CD14-positive monocyte (primary cell): ENCODE measurements around the gene OR56A3. TPM values are rescaled to one million over a fixed set of nuclear protein-coding genes. Genes with fewer than 3 reads are reported as not detected.

Source experiments
- DNase-seq, 3 donors: peaks; one replicate each; pipeline ENCODE4 v3.0.0-alpha.2; 2011 to 2022
- H2AFZ ChIP-seq: 2 replicates; pipeline ENCODE4 v1.6.0; 2012; ENCODE audit warnings: mild to moderate bottlenecking, low read depth, low read length, inconsistent platforms; ENCODE audit not compliant: insufficient read depth, poor library complexity, severe bottlenecking
- H3K27ac ChIP-seq, 2 donors: 1 replicate in 1 of 2; 2 replicates in 1 of 2; pipeline ENCODE4 v1.5.1; 2012 to 2013; ENCODE audit warnings: low read length in 2 of 2, control low read depth in 1 of 2, inconsistent platforms in 1 of 2, low read depth in 1 of 2, mild to moderate bottlenecking in 1 of 2
- H3K27me3 ChIP-seq, 2 donors: one replicate each; pipeline versions ENCODE4 v1.6.0 to v1.6.1; 2011 to 2013; ENCODE audit warnings: low read length in 2 of 2; ENCODE audit not compliant: control insufficient read depth in 2 of 2, insufficient read depth in 2 of 2
- H3K36me3 ChIP-seq, 2 donors: replicated peaks in 1 of 2; 1 replicate in 1 of 2; 2 replicates in 1 of 2; pipeline versions ENCODE4 v1.5.1 to v1.6.1; 2012 to 2013; ENCODE audit warnings: low read length in 2 of 2, control low read depth in 1 of 2, inconsistent platforms in 1 of 2, mild to moderate bottlenecking in 1 of 2; ENCODE audit not compliant: insufficient read depth in 2 of 2, control insufficient read depth in 1 of 2
- H3K4me1 ChIP-seq, 2 donors: 1 replicate in 1 of 2; 2 replicates in 1 of 2; pipeline versions ENCODE4 v1.5.1 to v1.6.1; 2012 to 2013; ENCODE audit warnings: low read length in 2 of 2, control low read depth in 1 of 2, inconsistent platforms in 1 of 2, mild to moderate bottlenecking in 1 of 2, moderate library complexity in 1 of 2; ENCODE audit not compliant: insufficient read depth in 2 of 2, control insufficient read depth in 1 of 2
- H3K4me2 ChIP-seq: replicated peaks from 2 replicates; pipeline ENCODE3; 2012; ENCODE audit warnings: low read length, moderate library complexity, mild to moderate bottlenecking; ENCODE audit not compliant: poor library complexity, severe bottlenecking; ENCODE audit errors: extremely low read depth
- H3K4me3 ChIP-seq, 3 experiments: fragments of 200-600 bp in 1 of 3; sonication (generic) in 1 of 3; replicated peaks in 1 of 3; 1 replicate in 2 of 3; 2 replicates in 1 of 3; pipeline ENCODE4 v1.5.1; 2011 to 2013; ENCODE audit warnings: low read length in 3 of 3, mild to moderate bottlenecking in 3 of 3, control low read depth in 2 of 3, low read depth in 2 of 3, inconsistent platforms in 1 of 3, moderate library complexity in 1 of 3
- H3K79me2 ChIP-seq: 2 replicates; pipeline ENCODE4 v1.6.0; 2012; ENCODE audit warnings: mild to moderate bottlenecking, control low read depth, inconsistent platforms, low read length, moderate library complexity; ENCODE audit not compliant: insufficient read depth
- H3K9ac ChIP-seq: 2 replicates; pipeline ENCODE4 v1.6.0; 2017; ENCODE audit warnings: low read length, mild to moderate bottlenecking; ENCODE audit not compliant: insufficient read depth, poor library complexity, severe bottlenecking
- H3K9me3 ChIP-seq, 2 donors: replicated peaks in 1 of 2; 1 replicate in 1 of 2; 2 replicates in 1 of 2; pipeline versions ENCODE4 v1.5.1 to v1.6.1; 2012 to 2013; ENCODE audit warnings: low read length in 2 of 2, control low read depth in 1 of 2; ENCODE audit not compliant: control insufficient read depth in 1 of 2, insufficient read depth in 1 of 2
- H4K20me1 ChIP-seq: 2 replicates; pipeline ENCODE4 v1.6.0; 2012; ENCODE audit warnings: mild to moderate bottlenecking, low read length, control low read depth, moderate library complexity; ENCODE audit not compliant: insufficient read depth
- H3K27ac Mint-ChIP-seq, 7 donors: one replicate each; pipeline ENCODE4 v1.8.0; 2020; ENCODE audit warnings: mild to moderate bottlenecking in 7 of 7, mixed read lengths in 7 of 7, moderate library complexity in 6 of 7, inconsistent platforms in 2 of 7
- H3K27me3 Mint-ChIP-seq, 3 donors: one replicate each; pipeline ENCODE4 v1.8.0; 2021 to 2022; ENCODE audit warnings: low read depth in 3 of 3, mild to moderate bottlenecking in 3 of 3, mixed read lengths in 3 of 3, moderate library complexity in 3 of 3, inconsistent platforms in 1 of 3
- H3K36me3 Mint-ChIP-seq, 2 donors: one replicate each; pipeline ENCODE4 v1.8.0; 2020; ENCODE audit warnings: mixed read lengths in 2 of 2, inconsistent platforms in 1 of 2, mild to moderate bottlenecking in 1 of 2
- H3K4me1 Mint-ChIP-seq: one replicate; pipeline ENCODE4 v1.8.0; 2020; ENCODE audit warnings: mild to moderate bottlenecking, mixed read lengths
- H3K4me3 Mint-ChIP-seq, 2 donors: one replicate each; pipeline ENCODE4 v1.8.0; 2020; ENCODE audit warnings: mild to moderate bottlenecking in 2 of 2, mixed read lengths in 2 of 2, moderate library complexity in 1 of 2
- H3K9me3 Mint-ChIP-seq, 7 donors: one replicate each; pipeline ENCODE4 v1.8.0; 2020 to 2022; ENCODE audit warnings: mixed read lengths in 7 of 7, mild to moderate bottlenecking in 6 of 7, moderate library complexity in 6 of 7, inconsistent platforms in 2 of 7
- WGBS: methylation state at CpG from one replicate; pipeline ENCODE4 v1.1.5; 2013; ENCODE audit warnings: missing lambda C conversion rate; ENCODE audit not compliant: insufficient coverage; 5-methylcytosine and 5-hydroxymethylcytosine counted together
- intact Hi-C, 2 donors: fragments of 100-400 bp; cut with micrococcal nuclease; formaldehyde crosslinking; loops; one replicate each; pipeline versions ENCODE4 v1.15.0 to v1.15.1; 2023
- polyA plus RNA-seq, 3 donors: library from polyadenylated mRNA; depleted of rRNA in 1 of 3; unstranded in 2 of 3; stranded (reverse) in 1 of 3; fragments of 300-500 nt in 2 of 3; fragments of >200 nt in 1 of 3; fragmentation: Illumina TruSeq in 2 of 3; gene quantifications; 1 replicate in 2 of 3; 2 replicates in 1 of 3; pipeline ENCODE4 v1.2.3, GENCODE V29; 2012 to 2021
- TF ChIP-seq, protein P1 (sequence below): fragments of 200-600 bp; IDR thresholded peaks from one replicate; pipeline ENCODE4 v1.8.0; 2022; ENCODE audit warnings: antibody characterized with exemption, mild to moderate bottlenecking

OR56A3 gene
- polyA plus RNA-seq, 3 donors: not detected

GRCh38 chr11:5932671-5933070 is 9.4 kb upstream of the OR56A3 start:
- Histone ChIP-seq H2AFZ (no peak overlapping the region), H3K79me2 (no peaks in the 10 kb centered on the region), H3K4me1 (no peaks in the 10 kb centered on the region), H3K27ac (no peak overlapping the region), H3K4me3 (no peak overlapping the region), H3K27me3 (no peaks in the 10 kb centered on the region), H3K4me2 (no peak overlapping the region), H3K9me3 (peaks cover 47 to 80% of the 10 kb centered on the region in 2 donors), H3K9ac (no peak overlapping the region), H3K36me3 (no peaks in the 10 kb centered on the region), H4K20me1 (no peaks in the 10 kb centered on the region)
- H3K27me3 Mint-ChIP-seq: no peaks in the 10 kb centered on the region
- H3K27ac Mint-ChIP-seq: peak overlapping the region in 2 of 7 donors; percentile 21 to 46
- no peak for DNase-seq
- no peaks in the 10 kb centered on the region for H3K36me3 Mint-ChIP-seq
- H3K4me3 Mint-ChIP-seq: no peak overlapping the region
- intact Hi-C loops: no loop called here
- 98% methylated on average over 9 of the region's 11 CpGs for WGBS
- no peaks in the 10 kb centered on the region for H3K4me1 Mint-ChIP-seq
- peaks cover 48 to 83% (median 66%) of the 10 kb centered on the region in 7 donors for H3K9me3 Mint-ChIP-seq
- TF ChIP-seq, protein P1, sequence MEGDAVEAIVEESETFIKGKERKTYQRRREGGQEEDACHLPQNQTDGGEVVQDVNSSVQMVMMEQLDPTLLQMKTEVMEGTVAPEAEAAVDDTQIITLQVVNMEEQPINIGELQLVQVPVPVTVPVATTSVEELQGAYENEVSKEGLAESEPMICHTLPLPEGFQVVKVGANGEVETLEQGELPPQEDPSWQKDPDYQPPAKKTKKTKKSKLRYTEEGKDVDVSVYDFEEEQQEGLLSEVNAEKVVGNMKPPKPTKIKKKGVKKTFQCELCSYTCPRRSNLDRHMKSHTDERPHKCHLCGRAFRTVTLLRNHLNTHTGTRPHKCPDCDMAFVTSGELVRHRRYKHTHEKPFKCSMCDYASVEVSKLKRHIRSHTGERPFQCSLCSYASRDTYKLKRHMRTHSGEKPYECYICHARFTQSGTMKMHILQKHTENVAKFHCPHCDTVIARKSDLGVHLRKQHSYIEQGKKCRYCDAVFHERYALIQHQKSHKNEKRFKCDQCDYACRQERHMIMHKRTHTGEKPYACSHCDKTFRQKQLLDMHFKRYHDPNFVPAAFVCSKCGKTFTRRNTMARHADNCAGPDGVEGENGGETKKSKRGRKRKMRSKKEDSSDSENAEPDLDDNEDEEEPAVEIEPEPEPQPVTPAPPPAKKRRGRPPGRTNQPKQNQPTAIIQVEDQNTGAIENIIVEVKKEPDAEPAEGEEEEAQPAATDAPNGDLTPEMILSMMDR: no peak

DNA sequence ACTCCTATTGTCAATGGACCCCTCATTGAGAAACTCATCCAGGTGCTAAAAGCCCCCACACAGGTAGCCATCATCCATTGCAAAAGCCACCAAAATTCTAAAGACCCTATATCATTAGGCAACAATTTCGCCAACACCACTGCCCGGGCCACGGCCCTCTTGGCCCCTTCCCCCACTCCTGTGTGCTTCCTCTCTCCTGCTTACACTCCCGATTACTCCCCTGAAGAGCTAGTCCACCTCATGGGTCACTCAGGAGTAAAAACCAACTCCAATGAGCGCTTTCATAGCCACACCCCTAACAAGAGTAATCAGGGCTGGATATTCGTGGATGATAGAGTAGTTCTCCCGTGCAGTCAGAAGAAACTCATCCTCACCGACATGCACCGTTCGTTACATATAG is 8.9 kb upstream of the OR56A3 start:
- H4K20me1 ChIP-seq: no peaks in the 10 kb centered on the region
- H3K4me1 ChIP-seq: no peaks in the 10 kb centered on the region
- H3K9me3 ChIP-seq: peaks cover 51 to 84% of the 10 kb centered on the region in 2 donors
- TF ChIP-seq, protein P1: no peak
- no peaks in the 10 kb centered on the region for H3K27me3 Mint-ChIP-seq
- no peaks in the 10 kb centered on the region for H3K27me3 ChIP-seq
- no peak overlapping the region for H3K4me2 ChIP-seq
- H2AFZ ChIP-seq: no peak overlapping the region
- H3K4me3 ChIP-seq: no peak overlapping the region
- intact Hi-C loops: no loop called here
- no peaks in the 10 kb centered on the region for H3K36me3 Mint-ChIP-seq
- H3K9ac ChIP-seq: no peak overlapping the region
- peaks cover 52 to 85% (median 69%) of the 10 kb centered on the region in 7 donors for H3K9me3 Mint-ChIP-seq
- H3K36me3 ChIP-seq: no peaks in the 10 kb centered on the region
- H3K79me2 ChIP-seq: no peaks in the 10 kb centered on the region
- no peak for DNase-seq
- WGBS: 97% methylated on average over 7 of the region's 10 CpGs
- no peak overlapping the region for H3K27ac ChIP-seq
- no peak overlapping the region for H3K27ac Mint-ChIP-seq
- no peak overlapping the region for H3K4me3 Mint-ChIP-seq
- H3K4me1 Mint-ChIP-seq: no peaks in the 10 kb centered on the region
